ENCODE data around the gene AP2B1. TPM values are rescaled to one million over a fixed set of nuclear protein-coding genes. Genes with fewer than 3 reads are reported as not detected.

The AP2B1 gene
- total and polyA plus RNA-seq, 9 of the 15 experiments (the other 6 are each of a cell fraction or from before 2014, with no cell fraction given) = 60.1 to 287 (median 105) TPM

DNA sequence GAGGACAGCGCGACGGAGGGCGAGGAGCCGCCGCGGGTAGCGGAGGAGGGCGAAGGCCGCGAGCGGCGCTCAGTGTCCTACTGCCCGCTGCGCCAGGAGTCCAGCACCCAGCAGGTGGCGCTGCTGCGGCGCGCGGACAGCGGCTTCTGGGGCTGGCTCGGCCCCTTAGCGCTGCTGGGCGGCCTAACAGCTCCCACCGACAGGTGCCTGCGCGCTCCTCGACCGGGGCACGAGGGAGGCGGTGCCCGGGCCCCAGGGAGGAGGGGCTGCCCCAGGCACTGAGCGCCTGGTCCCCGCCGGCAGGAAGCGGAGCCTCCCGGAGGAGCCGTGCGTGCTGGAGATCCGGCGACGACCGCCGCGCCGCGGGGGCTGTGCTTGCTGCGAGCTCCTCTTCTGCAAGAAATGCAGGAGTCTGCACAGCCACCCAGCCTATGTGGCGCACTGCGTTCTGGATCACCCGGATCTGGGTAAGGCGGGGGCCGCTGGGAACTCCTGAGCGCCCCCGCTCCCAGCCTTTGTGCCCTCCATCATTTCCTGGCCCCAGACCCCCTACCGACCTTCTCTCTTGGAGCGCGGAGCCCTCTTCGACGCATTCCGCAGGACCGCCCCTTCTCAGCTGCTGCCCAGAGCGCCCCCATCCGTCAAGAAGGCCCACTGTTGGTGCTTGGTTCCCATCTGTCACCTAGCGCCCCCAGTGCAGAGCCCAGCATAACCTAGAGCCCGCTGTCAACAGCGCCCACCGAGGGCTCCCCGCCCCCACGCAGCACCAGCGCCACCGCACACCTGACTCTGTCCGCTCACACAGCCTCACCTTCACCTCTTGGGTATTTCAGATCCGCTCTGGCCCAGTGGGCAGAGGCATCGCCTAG lies 177.2 kb downstream of the AP2B1 start (continued):
- TF ChIP-seq, protein P1, sequence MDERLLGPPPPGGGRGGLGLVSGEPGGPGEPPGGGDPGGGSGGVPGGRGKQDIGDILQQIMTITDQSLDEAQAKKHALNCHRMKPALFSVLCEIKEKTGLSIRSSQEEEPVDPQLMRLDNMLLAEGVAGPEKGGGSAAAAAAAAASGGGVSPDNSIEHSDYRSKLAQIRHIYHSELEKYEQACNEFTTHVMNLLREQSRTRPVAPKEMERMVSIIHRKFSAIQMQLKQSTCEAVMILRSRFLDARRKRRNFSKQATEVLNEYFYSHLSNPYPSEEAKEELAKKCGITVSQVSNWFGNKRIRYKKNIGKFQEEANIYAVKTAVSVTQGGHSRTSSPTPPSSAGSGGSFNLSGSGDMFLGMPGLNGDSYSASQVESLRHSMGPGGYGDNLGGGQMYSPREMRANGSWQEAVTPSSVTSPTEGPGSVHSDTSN (CRISPR knock-in tag; IDR thresholded peaks at IDR 0.05; ENCODE audit: low read depth) = no peak
- TF ChIP-seq, protein P1 (tag; conservative IDR thresholded peaks at IDR 0.05; ENCODE audit: low read depth) = no peak
- TF ChIP-seq, protein P2, sequence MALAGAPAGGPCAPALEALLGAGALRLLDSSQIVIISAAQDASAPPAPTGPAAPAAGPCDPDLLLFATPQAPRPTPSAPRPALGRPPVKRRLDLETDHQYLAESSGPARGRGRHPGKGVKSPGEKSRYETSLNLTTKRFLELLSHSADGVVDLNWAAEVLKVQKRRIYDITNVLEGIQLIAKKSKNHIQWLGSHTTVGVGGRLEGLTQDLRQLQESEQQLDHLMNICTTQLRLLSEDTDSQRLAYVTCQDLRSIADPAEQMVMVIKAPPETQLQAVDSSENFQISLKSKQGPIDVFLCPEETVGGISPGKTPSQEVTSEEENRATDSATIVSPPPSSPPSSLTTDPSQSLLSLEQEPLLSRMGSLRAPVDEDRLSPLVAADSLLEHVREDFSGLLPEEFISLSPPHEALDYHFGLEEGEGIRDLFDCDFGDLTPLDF (CRISPR knock-in tag; IDR thresholded peaks at IDR 0.05) = no peak
- 0 out of 2 replicates have a peak, but pooled peaks have one; percentile 18 for TF ChIP-seq EGR1 (conservative IDR thresholded peaks at IDR 0.05)
- no peak for TF ChIP-seq KLF6 (CRISPR knock-in tag; IDR thresholded peaks at IDR 0.05; ENCODE audit: borderline replicate concordance)
- TF ChIP-seq, protein P3, sequence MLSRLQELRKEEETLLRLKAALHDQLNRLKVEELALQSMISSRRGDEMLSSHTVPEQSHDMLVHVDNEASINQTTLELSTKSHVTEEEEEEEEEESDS (CRISPR knock-in tag; IDR thresholded peaks at IDR 0.05) = no peak
- TF ChIP-seq HNRNPLL (IDR thresholded peaks at IDR 0.05; ENCODE audit: low read depth, low read length, poor library complexity, severe bottlenecking) = peak; percentile 43
- TF ChIP-seq, protein P4, sequence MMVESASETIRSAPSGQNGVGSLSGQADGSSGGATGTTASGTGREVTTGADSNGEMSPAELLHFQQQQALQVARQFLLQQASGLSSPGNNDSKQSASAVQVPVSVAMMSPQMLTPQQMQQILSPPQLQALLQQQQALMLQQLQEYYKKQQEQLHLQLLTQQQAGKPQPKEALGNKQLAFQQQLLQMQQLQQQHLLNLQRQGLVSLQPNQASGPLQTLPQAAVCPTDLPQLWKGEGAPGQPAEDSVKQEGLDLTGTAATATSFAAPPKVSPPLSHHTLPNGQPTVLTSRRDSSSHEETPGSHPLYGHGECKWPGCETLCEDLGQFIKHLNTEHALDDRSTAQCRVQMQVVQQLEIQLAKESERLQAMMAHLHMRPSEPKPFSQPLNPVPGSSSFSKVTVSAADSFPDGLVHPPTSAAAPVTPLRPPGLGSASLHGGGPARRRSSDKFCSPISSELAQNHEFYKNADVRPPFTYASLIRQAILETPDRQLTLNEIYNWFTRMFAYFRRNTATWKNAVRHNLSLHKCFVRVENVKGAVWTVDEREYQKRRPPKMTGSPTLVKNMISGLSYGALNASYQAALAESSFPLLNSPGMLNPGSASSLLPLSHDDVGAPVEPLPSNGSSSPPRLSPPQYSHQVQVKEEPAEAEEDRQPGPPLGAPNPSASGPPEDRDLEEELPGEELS (CRISPR knock-in tag; IDR thresholded peaks at IDR 0.05; ENCODE audit: borderline replicate concordance) = no peak
- TF ChIP-seq ZNF785 (CRISPR knock-in tag; IDR thresholded peaks at IDR 0.05) = no peak
- TF ChIP-seq MAFG (tag; conservative IDR thresholded peaks at IDR 0.05) = no peak
- no peak for TF ChIP-seq FOXK2 (conservative IDR thresholded peaks at IDR 0.05 in 1 of 2, IDR thresholded peaks at IDR 0.05 in 1 of 2; ENCODE audit: low read depth in 2 of 2)
- TF ChIP-seq GATAD2B (IDR thresholded peaks at IDR 0.05; ENCODE audit: borderline replicate concordance) = no peak; the same call in 1 of the 2 replicates
- TF ChIP-seq, protein P5, sequence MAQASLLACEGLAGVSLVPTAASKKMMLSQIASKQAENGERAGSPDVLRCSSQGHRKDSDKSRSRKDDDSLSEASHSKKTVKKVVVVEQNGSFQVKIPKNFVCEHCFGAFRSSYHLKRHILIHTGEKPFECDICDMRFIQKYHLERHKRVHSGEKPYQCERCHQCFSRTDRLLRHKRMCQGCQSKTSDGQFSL (CRISPR knock-in tag; IDR thresholded peaks at IDR 0.05) = no peak
- TF ChIP-seq, protein P5 (tag; IDR thresholded peaks at IDR 0.05) = no peak
- no peak for TF ChIP-seq SRSF1 (IDR thresholded peaks at IDR 0.05; ENCODE audit: low read depth, low read length)
- no peak for TF ChIP-seq TEAD4 (IDR thresholded peaks at IDR 0.05; ENCODE audit: low read length)
- TF ChIP-seq TEAD4 (CRISPR knock-in tag; IDR thresholded peaks at IDR 0.05; ENCODE audit: borderline replicate concordance) = no peak
- no peak for TF ChIP-seq ZBED1 (IDR thresholded peaks at IDR 0.05)
- no peak for TF ChIP-seq SREBF2 (CRISPR knock-in tag; IDR thresholded peaks at IDR 0.05)
- peak; percentile 35; the same call in 1 of the 2 replicates for TF ChIP-seq SOX6 (IDR thresholded peaks at IDR 0.05)
- TF ChIP-seq TAF1 (IDR thresholded peaks at IDR 0.05; ENCODE audit: control insufficient read depth, extremely low read depth, insufficient read depth, low read length, severe bottlenecking) = no peak
- no peak for TF ChIP-seq DPF2 (IDR thresholded peaks at IDR 0.05)

Data from K562 (cell line).